Caco-2 (cell line): ENCODE measurements around the gene SOX1. TPM values are rescaled to one million over a fixed set of nuclear protein-coding genes. Genes with fewer than 3 reads are reported as not detected.

Experiments
- BruUV-seq: library from RNA; stranded (reverse); fragments of 400-500 nt; replicated peaks from 2 replicates; lab custom pipeline; 2021; lab: Mats Ljungman, UMichigan
- CTCF ChIA-PET: fragments of 300-600 bp; sonication (Branson Sonifier 250); formaldehyde crosslinking; loops from one replicate; lab custom pipeline; 2022; ENCODE audit warnings: antibody characterized with exemption; lab: Charles Lee
- POLR2A ChIA-PET: fragments of 300-600 bp; sonication (Branson Sonifier 250); formaldehyde crosslinking; loops from one replicate; lab custom pipeline; 2022; ENCODE audit warnings: antibody characterized with exemption; lab: Charles Lee
- DNase-seq, 2 experiments: peaks; one replicate each; pipeline versions ENCODE4 v3.0.0 to v3.0.0-alpha.2; 2020 to 2022
- H3K27me3 ChIP-seq: replicated peaks from 2 replicates; pipeline ENCODE4 v1.6.0; 2011; ENCODE audit warnings: low read length; ENCODE audit not compliant: control insufficient read depth, insufficient read depth
- H3K36me3 ChIP-seq: 2 replicates; pipeline ENCODE4 v1.5.1; 2011; ENCODE audit warnings: low read length; ENCODE audit not compliant: control insufficient read depth, insufficient read depth
- H3K4me1 ChIP-seq: fragments of 250-450 bp; sonication (Bioruptor Pico); 2 replicates; pipeline ENCODE4 v1.5.1; 2020; ENCODE audit warnings: mild to moderate bottlenecking
- H3K4me3 ChIP-seq: 2 replicates; pipeline ENCODE4 v1.5.1; 2011; ENCODE audit warnings: low read depth, mild to moderate bottlenecking, control low read depth, low read length
- H3K9me3 ChIP-seq: fragments of 250-450 bp; sonication (Bioruptor Pico); 2 replicates; pipeline ENCODE4 v1.5.1; 2020; ENCODE audit warnings: mild to moderate bottlenecking, moderate library complexity
- H3K27ac Mint-ChIP-seq: one replicate; pipeline ENCODE4 v1.8.0; 2022; ENCODE audit warnings: mixed read lengths; ENCODE audit not compliant: unreplicated experiment
- H3K27me3 Mint-ChIP-seq: one replicate; pipeline ENCODE4 v1.8.0; 2022; ENCODE audit warnings: mixed read lengths; ENCODE audit not compliant: insufficient read depth, unreplicated experiment
- H3K36me3 Mint-ChIP-seq: one replicate; pipeline ENCODE4 v1.8.0; 2022; ENCODE audit warnings: mild to moderate bottlenecking, mixed read lengths; ENCODE audit not compliant: insufficient read depth, unreplicated experiment
- H3K4me1 Mint-ChIP-seq: one replicate; pipeline ENCODE4 v1.8.0; 2022; ENCODE audit warnings: low read depth, mixed read lengths; ENCODE audit not compliant: unreplicated experiment
- H3K4me3 Mint-ChIP-seq: one replicate; pipeline ENCODE4 v1.8.0; 2022; ENCODE audit warnings: mild to moderate bottlenecking, moderate library complexity, mixed read lengths; ENCODE audit not compliant: unreplicated experiment
- H3K9me3 Mint-ChIP-seq: one replicate; pipeline ENCODE4 v1.8.0; 2022; ENCODE audit warnings: mixed read lengths; ENCODE audit not compliant: unreplicated experiment
- intact Hi-C: fragments of 100-400 bp; cut with micrococcal nuclease; formaldehyde crosslinking; loops from one replicate; pipeline ENCODE4 v1.10.0; 2022; ENCODE audit not compliant: unreplicated experiment
- total RNA-seq: library from RNA; stranded (reverse); gene quantifications from 2 replicates; pipeline ENCODE4 v1.2.3, GENCODE V29; 2022
- TF ChIP-seq, protein P1 (sequence below), 2 experiments: fragments of 200-600 bp in 1 of 2; IDR thresholded peaks; 1 replicate in 1 of 2; 2 replicates in 1 of 2; pipeline versions ENCODE4 v1.5.1 to v1.8.0; 2011 to 2022; ENCODE audit warnings: antibody characterized with exemption in 1 of 2, control low read depth in 1 of 2, inconsistent platforms in 1 of 2, low read depth in 1 of 2, low read length in 1 of 2, mild to moderate bottlenecking in 1 of 2, moderate library complexity in 1 of 2; ENCODE audit not compliant: insufficient read depth in 1 of 2, severe bottlenecking in 1 of 2, unreplicated experiment in 1 of 2

Gene SOX1
- total RNA-seq, 1 experiment from 2014 or later = 1.7 TPM

DNA sequence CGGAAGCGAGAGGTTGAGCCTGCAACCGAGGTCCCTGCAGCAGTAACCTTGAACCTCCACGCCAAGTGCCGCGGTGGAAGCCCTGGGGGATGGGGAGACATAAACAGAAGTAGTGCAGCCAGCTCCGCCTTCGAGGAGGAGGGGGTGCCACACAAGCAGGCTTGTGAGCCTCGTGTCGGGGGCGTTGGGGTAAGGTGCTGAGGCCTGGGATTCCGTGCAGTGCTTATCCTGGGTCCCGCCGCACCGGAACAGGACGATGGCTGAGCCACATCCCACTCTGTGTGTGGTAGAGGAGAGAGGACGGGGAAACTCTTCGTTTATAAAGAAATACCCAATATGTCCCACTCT, 51.0 kb downstream of the SOX1 start:
- H3K9me3 ChIP-seq = no peaks in the 10 kb centered on the region
- no peaks in the 10 kb centered on the region for H3K36me3 ChIP-seq
- Mint-ChIP-seq H3K4me1 (peaks cover 8% of the 10 kb centered on the region), H3K9me3 (no peaks in the 10 kb centered on the region), H3K4me3 (no peak overlapping the region), H3K27me3 (peaks cover 24% of the 10 kb centered on the region), H3K27ac (no peak overlapping the region), H3K36me3 (no peaks in the 10 kb centered on the region)
- H3K4me1 ChIP-seq = peaks cover 6% of the 10 kb centered on the region; the same call in 1 of the 2 replicates
- BruUV-seq = no TSS peak
- POLR2A ChIA-PET = interaction anchor here (0.5 kb wide), 1 partner anchor 51 kb away, joined by 4 read pairs; the partner anchor contains the start of gene SOX1
- intact Hi-C loops = no loop called here
- DNase-seq = no peak
- TF ChIP-seq, protein P1, sequence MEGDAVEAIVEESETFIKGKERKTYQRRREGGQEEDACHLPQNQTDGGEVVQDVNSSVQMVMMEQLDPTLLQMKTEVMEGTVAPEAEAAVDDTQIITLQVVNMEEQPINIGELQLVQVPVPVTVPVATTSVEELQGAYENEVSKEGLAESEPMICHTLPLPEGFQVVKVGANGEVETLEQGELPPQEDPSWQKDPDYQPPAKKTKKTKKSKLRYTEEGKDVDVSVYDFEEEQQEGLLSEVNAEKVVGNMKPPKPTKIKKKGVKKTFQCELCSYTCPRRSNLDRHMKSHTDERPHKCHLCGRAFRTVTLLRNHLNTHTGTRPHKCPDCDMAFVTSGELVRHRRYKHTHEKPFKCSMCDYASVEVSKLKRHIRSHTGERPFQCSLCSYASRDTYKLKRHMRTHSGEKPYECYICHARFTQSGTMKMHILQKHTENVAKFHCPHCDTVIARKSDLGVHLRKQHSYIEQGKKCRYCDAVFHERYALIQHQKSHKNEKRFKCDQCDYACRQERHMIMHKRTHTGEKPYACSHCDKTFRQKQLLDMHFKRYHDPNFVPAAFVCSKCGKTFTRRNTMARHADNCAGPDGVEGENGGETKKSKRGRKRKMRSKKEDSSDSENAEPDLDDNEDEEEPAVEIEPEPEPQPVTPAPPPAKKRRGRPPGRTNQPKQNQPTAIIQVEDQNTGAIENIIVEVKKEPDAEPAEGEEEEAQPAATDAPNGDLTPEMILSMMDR (IDR thresholded peaks at IDR 0.05; ENCODE audit: insufficient read depth in 1 of 2, low read depth in 1 of 2, low read length in 1 of 2, severe bottlenecking in 1 of 2, unreplicated experiment in 1 of 2) = no peak
- H3K4me3 ChIP-seq = no peak overlapping the region
- H3K27me3 ChIP-seq = peaks cover 4% of the 10 kb centered on the region
- CTCF ChIA-PET = no interaction called here

DNA sequence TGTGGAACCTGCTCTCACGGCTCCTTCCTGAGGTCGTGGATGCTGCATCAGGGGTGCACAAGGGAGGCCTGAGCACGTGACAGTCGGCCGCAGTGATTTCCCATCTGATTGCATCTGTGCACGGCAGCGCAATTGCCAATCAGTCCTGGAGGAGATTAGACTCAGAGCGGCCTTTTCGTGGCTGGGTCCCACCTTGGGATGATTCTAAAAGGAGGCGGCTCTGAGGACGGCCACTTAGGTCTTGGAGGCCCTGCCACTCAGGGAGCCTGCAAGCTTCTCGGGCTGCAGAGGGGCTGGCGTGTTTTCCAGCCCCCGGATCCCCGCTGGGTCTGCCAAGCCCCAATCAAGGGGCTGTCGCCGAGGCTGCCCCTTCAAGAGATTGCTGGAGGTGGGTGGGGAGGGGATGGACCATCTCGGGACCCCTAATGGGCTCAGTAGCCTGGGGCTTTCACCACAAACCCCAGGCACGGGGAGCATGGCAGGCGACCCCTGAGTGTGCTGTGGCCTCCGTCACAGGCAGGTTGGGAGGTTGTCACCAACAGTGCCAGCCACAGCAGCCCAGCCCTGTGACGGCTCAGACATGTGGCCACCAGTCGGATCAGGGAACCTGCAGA, 51.6 kb downstream of the SOX1 start:
- CTCF ChIA-PET = no interaction called here
- Mint-ChIP-seq H3K27me3 (peaks cover 25% of the 10 kb centered on the region), H3K4me1 (peaks cover 2% of the 10 kb centered on the region), H3K36me3 (no peaks in the 10 kb centered on the region), H3K27ac (no peak overlapping the region), H3K9me3 (no peaks in the 10 kb centered on the region), H3K4me3 (no peak overlapping the region)
- Histone ChIP-seq H3K27me3 (peaks cover 4% of the 10 kb centered on the region), H3K4me1 (peaks cover under 1% of the 10 kb centered on the region; the same call in 1 of the 2 replicates), H3K9me3 (no peaks in the 10 kb centered on the region), H3K36me3 (no peaks in the 10 kb centered on the region), H3K4me3 (no peak overlapping the region)
- DNase-seq = no peak
- POLR2A ChIA-PET = no interaction called here
- TF ChIP-seq, protein P1 (IDR thresholded peaks at IDR 0.05; ENCODE audit: insufficient read depth in 1 of 2, low read depth in 1 of 2, low read length in 1 of 2, severe bottlenecking in 1 of 2, unreplicated experiment in 1 of 2) = no peak
- intact Hi-C loops = no loop called here
- no TSS peak for BruUV-seq

DNA sequence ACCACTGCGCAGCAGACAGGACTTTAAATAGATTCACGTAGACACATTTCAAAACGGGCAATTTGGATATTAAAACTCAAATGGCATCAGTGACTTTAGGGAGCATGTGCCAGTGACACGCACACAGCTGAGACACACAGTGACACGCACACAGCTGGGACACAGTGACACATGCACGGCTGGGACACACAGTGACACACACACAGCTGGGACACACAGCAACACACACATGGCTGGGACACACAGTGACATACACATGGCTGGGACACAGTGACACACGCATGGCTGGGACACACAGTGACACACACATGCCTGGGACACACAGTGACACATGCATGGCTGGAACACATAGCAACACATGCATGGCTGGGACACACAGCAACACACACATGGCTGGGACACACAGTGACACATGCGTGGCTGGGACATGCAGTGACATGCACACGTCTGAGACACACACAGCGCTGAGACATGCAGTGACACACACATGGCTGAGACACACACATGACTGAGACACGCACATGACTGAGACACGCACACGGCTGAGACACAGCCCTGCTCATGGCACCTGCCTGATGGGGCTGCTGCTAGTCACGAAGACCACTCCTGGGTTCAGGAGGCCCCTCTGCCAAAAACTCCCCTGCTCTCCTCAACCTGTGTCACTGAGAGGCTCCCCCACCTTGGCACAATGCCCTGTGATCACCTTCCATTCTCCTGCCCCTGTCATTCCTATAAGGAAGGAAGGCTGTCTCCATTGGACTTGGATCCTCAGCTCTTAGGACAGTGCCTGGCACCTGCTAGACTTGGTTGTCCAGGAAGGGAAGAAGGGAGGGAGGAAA, 52.5 kb downstream of the SOX1 start:
- H3K4me3 Mint-ChIP-seq = no peak overlapping the region
- H3K36me3 Mint-ChIP-seq = no peaks in the 10 kb centered on the region
- Histone ChIP-seq H3K4me3 (no peak overlapping the region), H3K4me1 (no peaks in the 10 kb centered on the region), H3K9me3 (no peaks in the 10 kb centered on the region), H3K36me3 (no peaks in the 10 kb centered on the region), H3K27me3 (peaks cover 2% of the 10 kb centered on the region; the same call in 1 of the 2 replicates)
- POLR2A ChIA-PET = no interaction called here
- no peaks in the 10 kb centered on the region for H3K9me3 Mint-ChIP-seq
- no TSS peak for BruUV-seq
- peaks cover 27% of the 10 kb centered on the region for H3K27me3 Mint-ChIP-seq
- H3K4me1 Mint-ChIP-seq = no peaks in the 10 kb centered on the region
- DNase-seq = no peak
- CTCF ChIA-PET = no interaction called here
- TF ChIP-seq, protein P1 (IDR thresholded peaks at IDR 0.05; ENCODE audit: insufficient read depth in 1 of 2, low read depth in 1 of 2, low read length in 1 of 2, severe bottlenecking in 1 of 2, unreplicated experiment in 1 of 2) = no peak
- H3K27ac Mint-ChIP-seq = no peak overlapping the region
- intact Hi-C loops = no loop called here
